ACC112 (cell line): ENCODE data around the gene CEP44.

Experiments used
- H2AFZ ChIP-seq: fragments of 200-600 bp; sonication (generic); one replicate; pipeline ENCODE4 v1.6.0; 2017; ENCODE audit warnings: antibody characterized with exemption, low read length; ENCODE audit not compliant: unreplicated experiment
- H3K27ac ChIP-seq: fragments of 200-600 bp; sonication (generic); 2 replicates; pipeline ENCODE4 v1.5.1; 2014; ENCODE audit warnings: low read depth, mild to moderate bottlenecking, antibody characterized with exemption, low read length, moderate library complexity
- H3K27me3 ChIP-seq: fragments of 200-600 bp; sonication (generic); 2 replicates; pipeline ENCODE4 v1.6.1; 2014; ENCODE audit warnings: mild to moderate bottlenecking, antibody characterized with exemption, low read length, moderate library complexity, mixed read lengths; ENCODE audit not compliant: insufficient read depth
- H3K36me3 ChIP-seq: fragments of 200-600 bp; sonication (generic); 2 replicates; pipeline ENCODE4 v1.6.1; 2016; ENCODE audit warnings: mild to moderate bottlenecking, antibody characterized with exemption, low read length, moderate library complexity, mixed read lengths; ENCODE audit not compliant: insufficient read depth
- H3K4me1 ChIP-seq: fragments of 200-600 bp; sonication (generic); one replicate; pipeline ENCODE4 v1.6.1; 2016; ENCODE audit warnings: low read length, mixed read lengths; ENCODE audit not compliant: insufficient read depth, unreplicated experiment, control insufficient read depth
- H3K4me3 ChIP-seq: fragments of 200-600 bp; sonication (generic); 2 replicates; pipeline ENCODE4 v1.5.1; 2014; ENCODE audit warnings: mild to moderate bottlenecking, low read depth, low read length
- H3K79me2 ChIP-seq: fragments of 200-600 bp; sonication (generic); one replicate; pipeline ENCODE4 v1.6.0; 2016; ENCODE audit warnings: low read length; ENCODE audit not compliant: control insufficient read depth, unreplicated experiment, insufficient read depth

The CEP44 gene

GRCh38 chr4:174283507-174284471 lies at the start of gene CEP44, which contains the start of gene FBXO8:
CEP44 (plus strand) TSS chr4:174283911; CDS start chr4:174299122, 15,211 bp downstream.
FBXO8 (minus strand) TSS chr4:174283667; CDS start chr4:174263092, 20,575 bp downstream.
- Histone ChIP-seq H3K36me3 (peaks cover 14% of the 10 kb centered on the region; the same call in 1 of the 2 replicates), H3K27me3 (no peaks in the 10 kb centered on the region), H3K79me2 (peaks cover 73% of the 10 kb centered on the region), H3K4me3 (peak within 1 kb of the TSS; percentile 96), H3K27ac (peak within 1 kb of the TSS; percentile 98), H2AFZ (peak within 1 kb of the TSS; percentile 100), H3K4me1 (peaks cover 23% of the 10 kb centered on the region)

- H3K27me3 ChIP-seq = no peaks in the 10 kb centered on the region
- no peak overlapping the region for H3K27ac ChIP-seq
- H3K4me1 ChIP-seq = no peaks in the 10 kb centered on the region
- H2AFZ ChIP-seq = no peak overlapping the region
- no peak overlapping the region for H3K4me3 ChIP-seq
- H3K79me2 ChIP-seq = no peaks in the 10 kb centered on the region
- H3K36me3 ChIP-seq = no peaks in the 10 kb centered on the region
These were observed 47.4 kb upstream of the CEP44 start for GRCh38 chr4:174236359-174236758.

DNA sequence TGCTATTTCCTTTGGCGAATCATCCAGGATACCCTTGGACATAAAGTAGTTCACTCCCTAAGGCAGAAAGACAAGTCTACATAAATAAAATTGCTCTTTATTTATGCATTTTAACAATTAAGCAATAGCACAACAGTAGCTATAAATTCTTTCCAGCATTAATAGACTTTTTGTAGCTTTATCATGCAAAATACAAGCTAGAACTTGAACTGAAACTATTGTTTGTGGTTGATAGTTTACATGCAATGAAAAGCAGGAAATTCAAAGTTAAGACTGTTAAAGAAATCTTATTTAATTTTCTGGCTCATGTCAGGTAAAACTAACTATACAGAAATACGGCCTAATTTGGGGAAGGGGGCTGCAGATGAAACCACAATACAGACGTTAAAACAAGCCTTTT lies 42.5 kb upstream of the CEP44 start:
- Histone ChIP-seq H3K36me3 (no peaks in the 10 kb centered on the region), H3K4me1 (peaks cover 5% of the 10 kb centered on the region), H3K4me3 (no peak overlapping the region), H3K27ac (no peak overlapping the region), H2AFZ (no peak overlapping the region), H3K79me2 (no peaks in the 10 kb centered on the region), H3K27me3 (no peaks in the 10 kb centered on the region)

GRCh38 chr4:174244441-174244840 lies 39.3 kb upstream of the CEP44 start:
- no peaks in the 10 kb centered on the region for H3K27me3 ChIP-seq
- no peak overlapping the region for H3K27ac ChIP-seq
- H3K79me2 ChIP-seq = no peaks in the 10 kb centered on the region
- H3K4me3 ChIP-seq = no peak overlapping the region
- no peak overlapping the region for H2AFZ ChIP-seq
- H3K4me1 ChIP-seq = peaks cover 5% of the 10 kb centered on the region
- H3K36me3 ChIP-seq = no peaks in the 10 kb centered on the region

DNA sequence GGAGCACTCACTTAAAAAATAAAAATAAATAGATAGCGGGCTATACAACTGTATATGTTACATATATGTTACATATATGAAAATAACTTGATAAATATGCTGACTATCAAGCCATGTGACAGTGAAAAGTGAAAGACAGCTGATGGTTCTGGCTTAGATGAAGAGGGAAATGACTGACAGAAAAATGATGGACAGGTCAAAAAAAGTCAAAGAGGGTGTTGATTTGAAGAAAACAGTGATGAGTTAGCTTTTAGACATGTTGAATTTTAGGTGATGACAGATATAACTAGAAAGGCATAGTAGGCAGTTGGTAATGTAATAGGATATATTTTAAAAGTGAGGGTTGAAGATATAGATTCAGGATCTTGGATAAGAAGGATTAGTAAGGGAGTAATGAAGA lies 38.0 kb upstream of the CEP44 start:
- H3K79me2 ChIP-seq = no peaks in the 10 kb centered on the region
- H3K27ac ChIP-seq = no peak overlapping the region
- peaks cover 5% of the 10 kb centered on the region for H3K4me1 ChIP-seq
- no peaks in the 10 kb centered on the region for H3K27me3 ChIP-seq
- H3K36me3 ChIP-seq = no peaks in the 10 kb centered on the region
- H2AFZ ChIP-seq = no peak overlapping the region
- H3K4me3 ChIP-seq = no peak overlapping the region

GRCh38 chr4:174248407-174248806 lies 35.3 kb upstream of the CEP44 start:
- Histone ChIP-seq H3K36me3 (no peaks in the 10 kb centered on the region), H3K4me3 (no peak overlapping the region), H3K27ac (no peak overlapping the region), H3K27me3 (no peaks in the 10 kb centered on the region), H3K79me2 (no peaks in the 10 kb centered on the region), H2AFZ (no peak overlapping the region), H3K4me1 (peaks cover 5% of the 10 kb centered on the region)

DNA sequence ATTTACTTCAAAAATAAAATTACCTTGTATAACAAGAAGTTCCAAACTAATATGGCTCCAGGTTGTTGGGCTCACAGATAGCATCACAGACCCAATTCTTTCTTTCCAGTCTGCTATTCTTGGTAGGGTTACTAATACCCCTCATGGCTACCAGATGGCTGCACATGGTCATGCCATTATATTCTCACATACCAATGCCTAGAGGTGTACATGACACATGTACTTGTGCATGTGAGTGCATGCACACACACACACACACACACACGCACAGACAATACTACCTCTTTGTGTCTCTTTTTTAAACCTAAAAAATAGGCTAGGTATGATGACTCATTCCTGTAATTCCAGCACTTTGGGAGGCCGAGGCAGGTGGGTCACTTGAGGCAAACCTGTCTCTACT lies 31.3 kb upstream of the CEP44 start:
- Histone ChIP-seq H3K4me1 (peaks cover 19% of the 10 kb centered on the region), H3K27me3 (no peaks in the 10 kb centered on the region), H2AFZ (no peak overlapping the region), H3K4me3 (no peak overlapping the region), H3K79me2 (no peaks in the 10 kb centered on the region), H3K36me3 (no peaks in the 10 kb centered on the region), H3K27ac (no peak overlapping the region)

- Histone ChIP-seq H3K36me3 (no peaks in the 10 kb centered on the region), H3K27ac (no peak overlapping the region), H2AFZ (no peak overlapping the region), H3K27me3 (no peaks in the 10 kb centered on the region), H3K4me3 (no peak overlapping the region), H3K4me1 (peaks cover 19% of the 10 kb centered on the region), H3K79me2 (no peaks in the 10 kb centered on the region)
These were observed 29.1 kb upstream of the CEP44 start for GRCh38 chr4:174254613-174255012.

GRCh38 chr4:174255374-174255773 lies 28.3 kb upstream of the CEP44 start:
- no peaks in the 10 kb centered on the region for H3K79me2 ChIP-seq
- no peak overlapping the region for H3K27ac ChIP-seq
- H3K27me3 ChIP-seq = no peaks in the 10 kb centered on the region
- no peaks in the 10 kb centered on the region for H3K36me3 ChIP-seq
- no peak overlapping the region for H3K4me3 ChIP-seq
- peaks cover 26% of the 10 kb centered on the region for H3K4me1 ChIP-seq
- no peak overlapping the region for H2AFZ ChIP-seq

DNA sequence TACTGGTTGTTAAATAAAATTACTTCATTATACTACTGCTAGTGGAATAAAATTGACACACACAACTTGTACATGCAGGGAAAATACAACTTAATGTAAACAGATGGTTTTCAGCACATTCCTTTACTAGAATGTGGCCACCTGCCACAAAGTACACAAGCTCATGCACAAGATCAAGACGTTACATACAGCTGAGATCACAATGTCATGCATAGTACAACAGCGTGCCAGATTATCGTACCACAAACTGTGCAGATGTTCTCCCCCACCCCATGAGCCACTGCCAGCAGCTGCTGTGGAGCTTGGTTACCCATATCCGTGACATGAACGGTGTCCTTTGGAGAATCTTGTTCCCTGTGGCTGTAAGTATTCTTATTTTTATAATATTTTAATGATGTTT lies 27.9 kb upstream of the CEP44 start:
- Histone ChIP-seq H3K4me3 (peak overlapping the region; percentile 7; the same call in 1 of the 2 replicates), H3K27me3 (no peaks in the 10 kb centered on the region), H3K79me2 (no peaks in the 10 kb centered on the region), H3K4me1 (peaks cover 30% of the 10 kb centered on the region), H2AFZ (no peak overlapping the region), H3K36me3 (no peaks in the 10 kb centered on the region), H3K27ac (0 out of 2 replicates have a peak overlapping the region, but pooled peaks have one; percentile 55)

DNA sequence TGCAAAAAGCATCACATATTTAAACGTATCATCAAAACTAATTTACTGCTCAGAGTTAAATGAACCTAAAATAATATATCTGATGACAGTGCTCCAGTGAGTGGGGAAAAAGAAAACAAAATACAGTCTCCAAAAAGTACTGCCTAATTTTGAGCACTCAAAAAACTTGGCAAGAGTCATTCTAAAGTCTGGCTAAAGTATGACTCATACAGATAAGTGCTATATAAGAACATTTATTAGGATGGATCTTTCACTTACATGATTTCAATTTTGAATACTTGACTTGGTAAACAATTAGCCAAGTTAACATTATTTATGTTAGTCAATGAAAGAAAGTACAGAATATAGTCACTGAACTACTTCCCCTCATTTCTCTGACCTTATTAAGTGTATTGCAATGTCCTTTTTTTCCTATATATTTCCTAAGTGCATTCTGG lies 27.4 kb upstream of the CEP44 start:
- Histone ChIP-seq H3K36me3 (no peaks in the 10 kb centered on the region), H3K79me2 (no peaks in the 10 kb centered on the region), H3K4me3 (peak overlapping the region; percentile 49), H3K27me3 (no peaks in the 10 kb centered on the region), H3K27ac (peak overlapping the region; percentile 55), H3K4me1 (peaks cover 32% of the 10 kb centered on the region), H2AFZ (no peak overlapping the region)
